GM23338 (cell line): ENCODE results near the gene KIRREL3. TPM values are rescaled to one million over a fixed set of nuclear protein-coding genes. Genes with fewer than 3 reads are reported as not detected.

ENCODE experiments used
- CREB1 ChIP-seq: fragments of 250-450 bp; sonication (Bioruptor Pico); IDR thresholded peaks from 2 replicates; pipeline ENCODE4 v1.5.0; 2020; ENCODE audit warnings: low read depth, mild to moderate bottlenecking, moderate library complexity
- ETS1 ChIP-seq: IDR thresholded peaks from 2 replicates; pipeline ENCODE4 v1.6.1; 2016; ENCODE audit warnings: antibody characterized with exemption
- EZH2phosphoT487 ChIP-seq: fragments of 200-600 bp; sonication (generic); IDR thresholded peaks from one replicate; pipeline ENCODE4 v1.8.1; 2018; ENCODE audit warnings: antibody characterized with exemption; ENCODE audit not compliant: unreplicated experiment
- JUNB ChIP-seq: IDR thresholded peaks from one replicate; pipeline ENCODE4 v1.6.1; 2016; ENCODE audit warnings: antibody characterized with exemption; ENCODE audit not compliant: unreplicated experiment
- NANOG ChIP-seq: IDR thresholded peaks from 2 replicates; pipeline ENCODE4 v1.6.1; 2016; ENCODE audit warnings: antibody characterized with exemption, borderline replicate concordance
- POLR2AphosphoS5 ChIP-seq: IDR thresholded peaks from 2 replicates; pipeline ENCODE4 v1.6.1; 2016; ENCODE audit warnings: antibody characterized with exemption, low read depth
- STAT1 ChIP-seq: IDR thresholded peaks from one replicate; pipeline ENCODE4 v1.6.1; 2016; ENCODE audit warnings: antibody characterized with exemption; ENCODE audit not compliant: unreplicated experiment
- ZNF114 ChIP-seq: fragments of 250-450 bp; sonication (Bioruptor Pico); IDR thresholded peaks from 2 replicates; pipeline ENCODE4 v1.5.0; 2020; ENCODE audit warnings: mild to moderate bottlenecking, moderate library complexity
- ZNF331 ChIP-seq: fragments of 250-450 bp; sonication (Bioruptor Pico); IDR thresholded peaks from 2 replicates; pipeline ENCODE4 v1.5.0; 2020; ENCODE audit warnings: low read depth, mild to moderate bottlenecking, moderate library complexity
- polyA plus RNA-seq: library from polyadenylated mRNA; unstranded; fragments of >200 nt; fragmentation: Nextera tagmentation; extraction: Ambion mirVana; gene quantifications from 2 replicates; pipeline ENCODE4 v1.2.1, GENCODE V29; 2016
- total RNA-seq: library from RNA; depleted of rRNA; stranded (reverse); fragments of >200 nt; shearing (Covaris generic); gene quantifications from 2 replicates; pipeline ENCODE4 v1.2.3, GENCODE V29; 2014
- TF ChIP-seq, protein P1 (sequence below): fragments of 250-450 bp; sonication (Bioruptor Pico); IDR thresholded peaks from 2 replicates; pipeline ENCODE4 v1.5.0; 2020; ENCODE audit warnings: mild to moderate bottlenecking, moderate library complexity
- TF ChIP-seq, protein P2 (sequence below), 2 experiments: fragments of 200-600 bp in 1 of 2; sonication (generic) in 1 of 2; conservative IDR thresholded peaks; 2 replicates each; pipeline versions ENCODE4 v1.5.1 to v1.6.1; 2016 to 2017; ENCODE audit warnings: antibody characterized with exemption in 2 of 2, low read depth in 2 of 2, mild to moderate bottlenecking in 2 of 2, moderate library complexity in 1 of 2

Gene KIRREL3
- total and polyA plus RNA-seq, 2 experiments from 2014 or later = 0.13 to 1.5 TPM

DNA sequence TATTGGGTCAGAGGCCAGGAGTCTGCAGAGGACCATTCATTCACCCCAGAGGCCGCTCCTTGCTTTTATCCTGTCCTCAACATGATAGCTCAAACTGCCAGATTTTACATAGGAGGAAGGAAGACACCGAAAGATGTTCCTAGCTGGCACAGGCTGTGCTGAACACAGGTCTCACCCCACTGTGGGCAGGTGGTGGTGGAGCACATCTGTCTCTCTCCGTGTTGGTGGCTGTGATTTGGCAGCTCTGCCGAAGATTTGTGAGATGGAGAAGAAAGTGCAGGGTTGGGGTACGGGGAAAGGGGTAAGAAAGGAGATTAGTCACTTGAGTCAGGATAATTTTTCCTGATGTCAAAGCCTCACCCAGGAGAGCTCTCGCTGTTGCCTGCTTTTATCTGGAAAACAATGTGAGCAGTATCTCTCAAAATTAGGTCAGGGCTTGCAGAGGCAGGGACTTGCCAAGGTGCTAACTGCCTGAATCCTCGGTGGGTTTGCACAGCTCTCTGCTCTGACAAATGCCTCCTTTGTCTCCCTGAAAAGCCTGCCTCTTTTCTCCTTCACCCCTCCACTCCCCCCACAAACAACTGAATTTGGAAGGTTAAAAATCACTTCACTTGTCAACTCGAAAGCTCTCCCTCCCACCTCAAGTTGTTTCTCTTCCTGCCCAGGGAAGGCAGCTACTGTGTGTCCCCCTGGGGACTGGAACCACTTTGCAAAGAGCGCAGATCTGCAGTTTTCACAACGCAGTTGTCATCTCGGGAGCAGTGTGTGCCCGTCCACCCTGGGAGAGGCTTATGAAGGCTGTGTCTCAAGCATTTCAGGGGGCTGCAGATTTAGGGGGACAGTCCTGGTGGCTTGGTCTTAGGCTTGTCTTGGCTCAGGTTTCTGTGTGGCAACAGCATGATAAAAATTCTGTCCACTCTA lies 345.4 kb downstream of the KIRREL3 start (continued):
- TF ChIP-seq, protein P1, sequence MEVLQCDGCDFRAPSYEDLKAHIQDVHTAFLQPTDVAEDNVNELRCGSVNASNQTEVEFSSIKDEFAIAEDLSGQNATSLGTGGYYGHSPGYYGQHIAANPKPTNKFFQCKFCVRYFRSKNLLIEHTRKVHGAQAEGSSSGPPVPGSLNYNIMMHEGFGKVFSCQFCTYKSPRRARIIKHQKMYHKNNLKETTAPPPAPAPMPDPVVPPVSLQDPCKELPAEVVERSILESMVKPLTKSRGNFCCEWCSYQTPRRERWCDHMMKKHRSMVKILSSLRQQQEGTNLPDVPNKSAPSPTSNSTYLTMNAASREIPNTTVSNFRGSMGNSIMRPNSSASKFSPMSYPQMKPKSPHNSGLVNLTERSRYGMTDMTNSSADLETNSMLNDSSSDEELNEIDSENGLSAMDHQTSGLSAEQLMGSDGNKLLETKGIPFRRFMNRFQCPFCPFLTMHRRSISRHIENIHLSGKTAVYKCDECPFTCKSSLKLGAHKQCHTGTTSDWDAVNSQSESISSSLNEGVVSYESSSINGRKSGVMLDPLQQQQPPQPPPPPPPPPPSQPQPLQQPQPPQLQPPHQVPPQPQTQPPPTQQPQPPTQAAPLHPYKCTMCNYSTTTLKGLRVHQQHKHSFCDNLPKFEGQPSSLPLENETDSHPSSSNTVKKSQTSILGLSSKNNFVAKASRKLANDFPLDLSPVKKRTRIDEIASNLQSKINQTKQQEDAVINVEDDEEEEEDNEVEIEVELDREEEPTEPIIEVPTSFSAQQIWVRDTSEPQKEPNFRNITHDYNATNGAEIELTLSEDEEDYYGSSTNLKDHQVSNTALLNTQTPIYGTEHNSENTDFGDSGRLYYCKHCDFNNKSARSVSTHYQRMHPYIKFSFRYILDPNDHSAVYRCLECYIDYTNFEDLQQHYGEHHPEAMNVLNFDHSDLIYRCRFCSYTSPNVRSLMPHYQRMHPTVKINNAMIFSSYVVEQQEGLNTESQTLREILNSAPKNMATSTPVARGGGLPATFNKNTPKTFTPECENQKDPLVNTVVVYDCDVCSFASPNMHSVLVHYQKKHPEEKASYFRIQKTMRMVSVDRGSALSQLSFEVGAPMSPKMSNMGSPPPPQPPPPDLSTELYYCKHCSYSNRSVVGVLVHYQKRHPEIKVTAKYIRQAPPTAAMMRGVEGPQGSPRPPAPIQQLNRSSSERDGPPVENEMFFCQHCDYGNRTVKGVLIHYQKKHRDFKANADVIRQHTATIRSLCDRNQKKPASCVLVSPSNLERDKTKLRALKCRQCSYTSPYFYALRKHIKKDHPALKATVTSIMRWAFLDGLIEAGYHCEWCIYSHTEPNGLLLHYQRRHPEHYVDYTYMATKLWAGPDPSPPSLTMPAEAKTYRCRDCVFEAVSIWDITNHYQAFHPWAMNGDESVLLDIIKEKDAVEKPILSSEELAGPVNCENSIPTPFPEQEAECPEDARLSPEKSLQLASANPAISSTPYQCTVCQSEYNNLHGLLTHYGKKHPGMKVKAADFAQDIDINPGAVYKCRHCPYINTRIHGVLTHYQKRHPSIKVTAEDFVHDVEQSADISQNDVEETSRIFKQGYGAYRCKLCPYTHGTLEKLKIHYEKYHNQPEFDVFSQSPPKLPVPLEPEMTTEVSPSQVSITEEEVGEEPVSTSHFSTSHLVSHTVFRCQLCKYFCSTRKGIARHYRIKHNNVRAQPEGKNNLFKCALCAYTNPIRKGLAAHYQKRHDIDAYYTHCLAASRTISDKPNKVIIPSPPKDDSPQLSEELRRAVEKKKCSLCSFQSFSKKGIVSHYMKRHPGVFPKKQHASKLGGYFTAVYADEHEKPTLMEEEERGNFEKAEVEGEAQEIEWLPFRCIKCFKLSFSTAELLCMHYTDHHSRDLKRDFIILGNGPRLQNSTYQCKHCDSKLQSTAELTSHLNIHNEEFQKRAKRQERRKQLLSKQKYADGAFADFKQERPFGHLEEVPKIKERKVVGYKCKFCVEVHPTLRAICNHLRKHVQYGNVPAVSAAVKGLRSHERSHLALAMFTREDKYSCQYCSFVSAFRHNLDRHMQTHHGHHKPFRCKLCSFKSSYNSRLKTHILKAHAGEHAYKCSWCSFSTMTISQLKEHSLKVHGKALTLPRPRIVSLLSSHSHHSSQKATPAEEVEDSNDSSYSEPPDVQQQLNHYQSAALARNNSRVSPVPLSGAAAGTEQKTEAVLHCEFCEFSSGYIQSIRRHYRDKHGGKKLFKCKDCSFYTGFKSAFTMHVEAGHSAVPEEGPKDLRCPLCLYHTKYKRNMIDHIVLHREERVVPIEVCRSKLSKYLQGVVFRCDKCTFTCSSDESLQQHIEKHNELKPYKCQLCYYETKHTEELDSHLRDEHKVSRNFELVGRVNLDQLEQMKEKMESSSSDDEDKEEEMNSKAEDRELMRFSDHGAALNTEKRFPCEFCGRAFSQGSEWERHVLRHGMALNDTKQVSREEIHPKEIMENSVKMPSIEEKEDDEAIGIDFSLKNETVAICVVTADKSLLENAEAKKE (CRISPR knock-in tag) = no peak
- TF ChIP-seq POLR2AphosphoS5 (no peak), CREB1 (CRISPR knock-in tag) (no peak), JUNB (no peak), ZNF331 (CRISPR knock-in tag) (no peak), STAT1 (no peak), EZH2phosphoT487 (no peak), ETS1 (no peak), NANOG (no peak), ZNF114 (no peak)
- TF ChIP-seq, protein P2, sequence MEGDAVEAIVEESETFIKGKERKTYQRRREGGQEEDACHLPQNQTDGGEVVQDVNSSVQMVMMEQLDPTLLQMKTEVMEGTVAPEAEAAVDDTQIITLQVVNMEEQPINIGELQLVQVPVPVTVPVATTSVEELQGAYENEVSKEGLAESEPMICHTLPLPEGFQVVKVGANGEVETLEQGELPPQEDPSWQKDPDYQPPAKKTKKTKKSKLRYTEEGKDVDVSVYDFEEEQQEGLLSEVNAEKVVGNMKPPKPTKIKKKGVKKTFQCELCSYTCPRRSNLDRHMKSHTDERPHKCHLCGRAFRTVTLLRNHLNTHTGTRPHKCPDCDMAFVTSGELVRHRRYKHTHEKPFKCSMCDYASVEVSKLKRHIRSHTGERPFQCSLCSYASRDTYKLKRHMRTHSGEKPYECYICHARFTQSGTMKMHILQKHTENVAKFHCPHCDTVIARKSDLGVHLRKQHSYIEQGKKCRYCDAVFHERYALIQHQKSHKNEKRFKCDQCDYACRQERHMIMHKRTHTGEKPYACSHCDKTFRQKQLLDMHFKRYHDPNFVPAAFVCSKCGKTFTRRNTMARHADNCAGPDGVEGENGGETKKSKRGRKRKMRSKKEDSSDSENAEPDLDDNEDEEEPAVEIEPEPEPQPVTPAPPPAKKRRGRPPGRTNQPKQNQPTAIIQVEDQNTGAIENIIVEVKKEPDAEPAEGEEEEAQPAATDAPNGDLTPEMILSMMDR (conservative IDR thresholded peaks at IDR 0.05; ENCODE audit: low read depth in 2 of 2) = no peak
